Panc1 (cell line): ENCODE data around the gene MPP7.

Source experiments
- CTCF ChIP-seq: fragments of 450-650 bp; IDR thresholded peaks from 2 replicates; pipeline ENCODE4 v1.5.1; 2017; ENCODE audit warnings: mild to moderate bottlenecking
- POLR2AphosphoS5 ChIP-seq: IDR thresholded peaks from 2 replicates; pipeline ENCODE4 v1.6.1; 2012; ENCODE audit warnings: mild to moderate bottlenecking, low read depth, low read length, moderate library complexity

GRCh38 chr10:28307267-28307666 lies 4.4 kb upstream of the MPP7 start:
- TF ChIP-seq POLR2AphosphoS5 (no peak), CTCF (no peak)
